VCaP (cell line): ENCODE results near the gene PRKCZ.

Experiments used
- H3K27ac ChIP-seq: fragments of 450-650 bp; 2 replicates; pipeline ENCODE4 v1.5.1; 2017
- TF ChIP-seq, protein P1 (sequence below): fragments of 450-650 bp; conservative IDR thresholded peaks from 2 replicates; pipeline ENCODE4 v1.5.1; 2017; ENCODE audit warnings: mild to moderate bottlenecking, moderate library complexity

PRKCZ gene

DNA sequence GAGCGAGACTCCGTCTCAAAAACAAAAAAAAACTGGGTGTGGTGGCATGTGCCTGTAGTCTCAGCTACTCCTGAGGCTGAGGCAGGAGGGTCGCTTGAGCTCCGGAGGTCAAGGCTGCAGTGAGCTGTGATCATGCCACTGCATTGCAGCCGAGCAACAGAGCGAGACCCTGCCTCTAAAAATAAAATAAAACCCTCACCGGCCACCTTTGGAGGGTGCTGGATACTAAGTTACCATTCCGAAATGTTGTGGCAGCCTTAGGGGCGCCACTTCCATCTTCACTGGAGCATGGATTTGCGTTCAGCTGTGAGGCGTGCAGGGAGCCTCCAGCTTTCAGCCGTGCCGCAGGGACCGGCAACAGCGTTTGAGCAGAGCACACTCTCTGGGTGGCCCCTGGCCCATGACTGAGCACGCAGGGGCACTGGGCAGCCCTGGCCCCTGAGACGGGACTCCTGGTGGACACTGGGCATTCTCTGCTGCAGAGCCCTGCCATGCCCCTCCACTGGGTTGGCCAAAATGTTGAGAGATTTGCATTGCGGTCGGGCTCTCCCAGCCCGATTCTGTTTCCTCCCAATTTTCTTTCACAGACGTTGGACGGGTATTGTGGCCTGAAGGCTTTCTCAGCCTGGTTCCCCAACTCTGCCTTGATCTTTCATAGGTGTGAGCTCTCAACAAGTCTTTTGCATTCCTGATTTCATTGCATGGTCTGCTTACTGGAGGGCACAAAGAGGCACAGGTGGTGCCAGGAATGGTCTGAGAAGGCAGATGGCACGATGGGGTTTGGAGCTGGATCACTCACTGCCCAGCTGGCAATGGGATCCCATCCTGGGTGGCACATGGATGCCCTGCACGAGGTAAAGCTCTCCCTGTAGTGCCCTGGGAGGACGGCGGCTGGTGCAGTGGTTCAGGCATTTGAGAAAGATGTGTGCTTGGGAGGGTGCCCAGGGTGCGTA lies 40.8 kb upstream of the PRKCZ start:
- no peak overlapping the region for H3K27ac ChIP-seq
- TF ChIP-seq, protein P1, sequence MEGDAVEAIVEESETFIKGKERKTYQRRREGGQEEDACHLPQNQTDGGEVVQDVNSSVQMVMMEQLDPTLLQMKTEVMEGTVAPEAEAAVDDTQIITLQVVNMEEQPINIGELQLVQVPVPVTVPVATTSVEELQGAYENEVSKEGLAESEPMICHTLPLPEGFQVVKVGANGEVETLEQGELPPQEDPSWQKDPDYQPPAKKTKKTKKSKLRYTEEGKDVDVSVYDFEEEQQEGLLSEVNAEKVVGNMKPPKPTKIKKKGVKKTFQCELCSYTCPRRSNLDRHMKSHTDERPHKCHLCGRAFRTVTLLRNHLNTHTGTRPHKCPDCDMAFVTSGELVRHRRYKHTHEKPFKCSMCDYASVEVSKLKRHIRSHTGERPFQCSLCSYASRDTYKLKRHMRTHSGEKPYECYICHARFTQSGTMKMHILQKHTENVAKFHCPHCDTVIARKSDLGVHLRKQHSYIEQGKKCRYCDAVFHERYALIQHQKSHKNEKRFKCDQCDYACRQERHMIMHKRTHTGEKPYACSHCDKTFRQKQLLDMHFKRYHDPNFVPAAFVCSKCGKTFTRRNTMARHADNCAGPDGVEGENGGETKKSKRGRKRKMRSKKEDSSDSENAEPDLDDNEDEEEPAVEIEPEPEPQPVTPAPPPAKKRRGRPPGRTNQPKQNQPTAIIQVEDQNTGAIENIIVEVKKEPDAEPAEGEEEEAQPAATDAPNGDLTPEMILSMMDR = no peak

DNA sequence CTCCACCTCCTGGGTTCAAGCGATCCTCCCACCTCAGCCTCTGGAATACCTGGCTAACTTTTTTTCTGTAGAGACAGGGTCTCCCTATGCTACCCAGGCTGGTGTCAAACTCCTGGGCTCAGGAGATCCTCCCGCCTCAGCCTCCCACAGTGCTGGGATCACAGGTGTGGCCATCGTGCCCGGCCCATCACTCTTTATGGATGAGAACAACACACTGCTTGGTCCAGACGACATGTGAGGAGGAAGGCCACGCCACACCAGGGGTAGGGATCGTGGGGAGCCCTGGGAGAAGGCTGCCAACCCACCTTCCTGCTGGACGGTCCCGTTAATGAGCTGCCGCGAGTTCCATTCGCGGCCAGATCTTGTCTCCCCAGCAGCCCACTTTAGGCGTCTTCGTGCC lies 36.0 kb upstream of the PRKCZ start:
- TF ChIP-seq, protein P1 = no peak
- no peak overlapping the region for H3K27ac ChIP-seq

DNA sequence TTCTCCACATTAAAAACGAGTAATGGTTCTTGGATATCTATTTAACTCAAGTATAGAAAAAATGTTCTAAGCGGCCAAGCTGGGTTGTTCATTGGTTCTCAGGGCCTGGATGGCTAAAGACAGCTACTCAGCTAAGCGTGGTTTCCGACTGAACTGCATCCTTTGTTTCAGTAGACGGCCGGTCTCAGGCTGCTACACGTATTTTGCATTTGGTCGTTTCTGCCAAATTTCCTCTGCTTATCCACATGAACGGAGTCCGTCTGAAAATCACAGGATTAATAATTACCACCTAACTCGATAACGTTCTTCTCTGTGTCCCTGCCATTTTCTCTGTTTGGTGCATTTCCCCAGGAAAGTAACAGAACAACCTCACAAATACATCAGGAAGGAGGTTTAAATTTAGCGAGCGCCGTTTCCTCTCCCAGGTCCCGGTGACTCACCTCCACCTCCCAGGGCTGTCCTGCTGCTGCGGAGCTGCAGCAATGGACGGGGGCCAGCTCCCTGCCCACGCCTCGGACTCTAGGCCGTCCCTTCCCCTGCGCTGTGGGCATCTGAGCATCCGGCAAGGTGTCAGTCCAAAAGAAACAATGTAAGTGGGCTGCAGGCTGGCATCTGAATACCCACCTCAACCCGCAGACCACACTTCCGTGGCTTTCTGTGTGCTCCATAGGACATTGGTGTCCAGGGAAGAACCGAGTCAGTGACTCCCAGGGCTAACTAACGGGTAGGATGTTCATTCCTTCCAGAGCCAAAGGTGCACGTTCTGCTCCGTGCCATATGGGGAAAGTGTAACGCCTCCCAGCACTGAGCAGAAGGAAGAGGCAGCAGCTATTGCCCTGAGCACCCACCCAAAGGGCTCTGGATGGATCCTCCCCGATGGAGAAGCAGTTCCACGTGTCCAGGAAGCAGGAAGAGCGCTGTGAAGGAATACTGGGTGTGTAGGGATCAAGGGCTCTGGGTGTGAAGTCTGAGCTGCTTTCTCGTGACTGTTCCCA lies 35.2 kb upstream of the PRKCZ start:
- no peak overlapping the region for H3K27ac ChIP-seq
- TF ChIP-seq, protein P1 = no peak

DNA sequence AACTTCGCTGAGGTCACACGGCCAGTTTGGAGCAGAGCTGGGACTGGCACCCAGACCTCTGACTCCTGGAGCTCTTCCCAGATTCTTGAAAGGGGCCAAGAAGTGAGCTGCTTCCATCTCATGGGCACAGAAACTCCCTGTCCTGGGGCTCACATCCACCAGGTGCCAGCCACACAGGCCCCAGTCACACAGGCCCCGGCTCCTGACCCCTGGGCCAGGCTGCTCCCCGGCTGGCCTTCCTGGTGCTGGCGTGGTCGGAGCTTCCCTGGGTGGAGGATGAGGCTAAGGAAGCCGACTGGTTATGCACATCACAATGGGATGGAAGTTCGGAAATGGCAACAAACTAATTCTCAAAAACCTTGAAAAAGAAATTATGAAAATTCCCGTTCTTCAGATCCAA lies 34.1 kb upstream of the PRKCZ start:
- H3K27ac ChIP-seq = no peak overlapping the region
- TF ChIP-seq, protein P1 = no peak

DNA sequence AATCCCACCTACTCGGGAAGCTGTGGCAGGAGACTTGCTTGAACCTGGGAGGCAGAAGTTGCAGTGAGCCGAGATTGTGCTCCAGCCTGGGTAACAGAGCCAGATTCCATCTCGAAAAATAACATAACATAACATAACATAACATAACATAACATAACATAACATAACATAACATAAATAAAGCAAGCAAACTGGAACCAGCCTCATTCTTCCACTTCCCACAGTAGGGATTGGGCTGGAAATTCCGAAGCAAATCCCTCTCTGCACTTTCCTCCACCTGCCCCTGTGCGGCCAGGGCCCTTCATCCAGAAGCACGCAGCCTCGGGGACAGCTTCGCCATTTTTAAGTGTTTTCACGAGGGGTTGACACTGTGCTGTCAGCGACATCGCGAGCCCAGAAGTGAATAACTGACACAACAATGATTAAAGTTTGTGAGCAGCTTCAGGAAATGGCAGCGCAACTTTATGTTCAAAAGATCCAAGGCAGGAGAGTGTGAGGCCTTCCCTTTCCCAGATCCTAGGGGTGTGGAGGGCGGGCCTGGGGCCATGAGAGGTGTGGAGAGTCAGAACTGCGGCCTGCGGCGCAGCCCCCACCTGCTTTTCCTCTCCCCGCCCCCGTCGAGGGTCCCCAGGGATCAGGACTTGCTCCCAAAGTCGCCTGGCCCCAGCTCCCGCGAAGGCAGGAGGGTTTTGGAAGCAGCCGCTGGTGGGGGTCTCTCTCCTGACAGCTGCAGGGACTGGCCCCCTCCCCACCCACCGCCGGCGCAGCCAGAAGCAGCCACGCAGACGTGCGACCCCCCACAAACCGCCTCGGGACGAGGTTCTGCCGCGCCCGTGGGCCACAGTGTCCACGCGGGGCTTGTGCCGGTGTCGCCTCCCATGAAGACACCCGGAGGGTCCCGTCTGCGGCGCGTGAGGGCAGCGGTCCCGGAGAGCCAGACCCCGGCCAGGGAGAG lies 31.7 kb upstream of the PRKCZ start:
- no peak overlapping the region for H3K27ac ChIP-seq
- TF ChIP-seq, protein P1 = no peak

DNA sequence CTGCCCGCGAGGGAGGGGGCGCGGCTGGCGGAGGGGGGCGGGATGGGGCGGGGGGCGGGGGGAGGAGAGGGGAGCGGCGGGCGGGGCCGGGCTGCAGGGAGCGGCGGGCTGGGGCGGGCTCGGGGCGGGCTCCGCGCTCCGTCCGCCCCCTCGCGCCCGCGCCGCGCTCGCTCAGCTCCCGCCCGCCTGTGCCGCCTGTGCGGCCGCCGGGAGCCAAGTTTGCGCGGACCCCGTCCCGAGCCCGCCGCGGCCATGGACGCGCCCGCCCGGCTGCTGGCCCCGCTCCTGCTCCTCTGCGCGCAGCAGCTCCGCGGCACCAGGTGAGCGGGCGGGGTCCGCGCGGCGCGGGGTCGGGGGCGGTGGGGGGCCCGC lies 31.1 kb upstream of the PRKCZ start, which contains the start of gene GABRD:
TSS of gene GABRD (plus strand) at position 174 of the 372 bp plus-strand sequence. CDS start at position 253, 79 bp downstream.
- TF ChIP-seq, protein P1 = no peak
- peak within 1 kb of the TSS; percentile 54; the same call in 1 of the 2 replicates for H3K27ac ChIP-seq
